Nephron (organoid): ENCODE data around the gene ZNF627.

Experiments used
- H3K27ac Mint-ChIP-seq, 3 experiments: 2 replicates each; pipeline ENCODE4 v1.8.0; 2020; ENCODE audit warnings: mixed read lengths in 3 of 3, mild to moderate bottlenecking in 2 of 3, moderate library complexity in 1 of 3
- H3K27me3 Mint-ChIP-seq: 2 replicates; pipeline ENCODE4 v1.8.0; 2021; ENCODE audit warnings: low read depth, mild to moderate bottlenecking, moderate library complexity, mixed read lengths
- H3K36me3 Mint-ChIP-seq: 2 replicates; pipeline ENCODE4 v1.8.0; 2020; ENCODE audit warnings: low read depth, mixed read lengths
- H3K4me1 Mint-ChIP-seq: 2 replicates; pipeline ENCODE4 v1.8.0; 2020; ENCODE audit warnings: mixed read lengths
- H3K4me3 Mint-ChIP-seq, 3 experiments: 2 replicates each; pipeline ENCODE4 v1.8.0; 2020; ENCODE audit warnings: mild to moderate bottlenecking in 3 of 3, mixed read lengths in 3 of 3, moderate library complexity in 2 of 3
- H3K9me3 Mint-ChIP-seq: 2 replicates; pipeline ENCODE4 v1.8.0; 2020; ENCODE audit warnings: mixed read lengths
- CTCF ChIP-seq, 3 experiments: fragments of 200-600 bp; sonication (generic); IDR thresholded peaks; one replicate each; pipeline ENCODE4 v1.5.0; 2021; ENCODE audit warnings: antibody characterized with exemption in 3 of 3; ENCODE audit not compliant: unreplicated experiment in 3 of 3

Gene ZNF627

GRCh38 chr19:11552666-11553372, 44.5 kb upstream of the ZNF627 start:
- TF ChIP-seq CTCF (IDR thresholded peaks at IDR 0.05; ENCODE audit: unreplicated experiment in 3 of 3), result no peak
- Mint-ChIP-seq H3K27ac (no peak overlapping the region), H3K4me3 (no peak overlapping the region), H3K27me3 (no peaks in the 10 kb centered on the region), H3K36me3 (peaks cover 15% of the 10 kb centered on the region), H3K4me1 (peaks cover 9% of the 10 kb centered on the region), H3K9me3 (no peaks in the 10 kb centered on the region)

DNA sequence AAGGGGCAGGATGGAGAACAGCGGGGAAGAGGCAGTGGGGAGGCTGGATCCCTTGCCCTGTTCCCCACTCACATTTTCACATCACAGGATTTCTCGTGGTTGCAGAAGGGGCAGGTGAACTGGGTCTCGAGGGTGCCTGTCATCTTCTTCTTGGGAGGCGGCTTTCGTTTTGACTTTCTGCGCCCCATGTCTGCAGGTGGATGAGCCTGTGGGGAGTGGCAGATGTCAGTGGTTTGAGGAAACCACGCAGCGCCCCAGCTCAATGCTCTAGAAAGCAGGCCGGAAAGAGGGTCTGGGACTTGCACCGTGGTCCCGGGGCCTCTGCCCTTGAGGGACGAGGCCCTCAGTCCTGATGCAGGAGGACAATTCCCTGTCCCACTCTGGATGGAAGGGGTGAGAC, 43.1 kb upstream of the ZNF627 start:
- Mint-ChIP-seq H3K36me3 (peaks cover 15% of the 10 kb centered on the region), H3K9me3 (no peaks in the 10 kb centered on the region), H3K27ac (no peak overlapping the region), H3K27me3 (no peaks in the 10 kb centered on the region), H3K4me3 (peak overlapping the region in 1 of 3 experiments; percentile 32), H3K4me1 (peaks cover 17% of the 10 kb centered on the region)
- TF ChIP-seq CTCF (IDR thresholded peaks at IDR 0.05; ENCODE audit: unreplicated experiment in 3 of 3), result no peak

DNA sequence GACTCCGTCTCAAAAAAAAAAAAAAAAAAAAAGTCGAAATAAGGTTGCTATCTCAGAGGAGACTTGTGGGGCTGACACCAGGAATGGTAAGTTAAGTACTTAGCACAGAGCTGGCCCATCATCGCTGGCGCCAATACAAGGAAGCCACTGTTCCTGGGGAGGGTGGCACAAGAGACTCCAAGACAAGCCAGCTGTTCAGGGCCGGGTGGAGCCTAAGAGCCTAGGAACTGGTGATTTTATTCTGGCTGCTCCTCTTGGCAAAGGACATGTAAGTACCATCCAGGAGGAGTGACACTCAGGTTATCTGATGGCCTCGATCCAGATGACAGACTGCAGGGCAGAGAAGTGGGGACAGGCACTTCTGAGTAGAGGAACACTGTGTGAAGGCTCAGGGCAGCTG, 42.0 kb upstream of the ZNF627 start:
- no peak for TF ChIP-seq CTCF (IDR thresholded peaks at IDR 0.05; ENCODE audit: unreplicated experiment in 3 of 3)
- H3K36me3 Mint-ChIP-seq, result peaks cover 15% of the 10 kb centered on the region
- H3K27ac Mint-ChIP-seq, result no peak overlapping the region
- peaks cover 21% of the 10 kb centered on the region for H3K4me1 Mint-ChIP-seq
- peak overlapping the region; percentile 41 to 80 (median 79) for H3K4me3 Mint-ChIP-seq
- H3K9me3 Mint-ChIP-seq, result no peaks in the 10 kb centered on the region
- H3K27me3 Mint-ChIP-seq, result no peaks in the 10 kb centered on the region

GRCh38 chr19:11556634-11557420, 40.5 kb upstream of the ZNF627 start:
- peak overlapping the region; percentile 92 to 98 (median 98) for H3K4me3 Mint-ChIP-seq
- no peak overlapping the region for H3K27ac Mint-ChIP-seq
- H3K27me3 Mint-ChIP-seq, result no peaks in the 10 kb centered on the region
- H3K36me3 Mint-ChIP-seq, result peaks cover 15% of the 10 kb centered on the region
- no peaks in the 10 kb centered on the region for H3K9me3 Mint-ChIP-seq
- no peak for TF ChIP-seq CTCF (IDR thresholded peaks at IDR 0.05; ENCODE audit: unreplicated experiment in 3 of 3)
- peaks cover 27% of the 10 kb centered on the region for H3K4me1 Mint-ChIP-seq

DNA sequence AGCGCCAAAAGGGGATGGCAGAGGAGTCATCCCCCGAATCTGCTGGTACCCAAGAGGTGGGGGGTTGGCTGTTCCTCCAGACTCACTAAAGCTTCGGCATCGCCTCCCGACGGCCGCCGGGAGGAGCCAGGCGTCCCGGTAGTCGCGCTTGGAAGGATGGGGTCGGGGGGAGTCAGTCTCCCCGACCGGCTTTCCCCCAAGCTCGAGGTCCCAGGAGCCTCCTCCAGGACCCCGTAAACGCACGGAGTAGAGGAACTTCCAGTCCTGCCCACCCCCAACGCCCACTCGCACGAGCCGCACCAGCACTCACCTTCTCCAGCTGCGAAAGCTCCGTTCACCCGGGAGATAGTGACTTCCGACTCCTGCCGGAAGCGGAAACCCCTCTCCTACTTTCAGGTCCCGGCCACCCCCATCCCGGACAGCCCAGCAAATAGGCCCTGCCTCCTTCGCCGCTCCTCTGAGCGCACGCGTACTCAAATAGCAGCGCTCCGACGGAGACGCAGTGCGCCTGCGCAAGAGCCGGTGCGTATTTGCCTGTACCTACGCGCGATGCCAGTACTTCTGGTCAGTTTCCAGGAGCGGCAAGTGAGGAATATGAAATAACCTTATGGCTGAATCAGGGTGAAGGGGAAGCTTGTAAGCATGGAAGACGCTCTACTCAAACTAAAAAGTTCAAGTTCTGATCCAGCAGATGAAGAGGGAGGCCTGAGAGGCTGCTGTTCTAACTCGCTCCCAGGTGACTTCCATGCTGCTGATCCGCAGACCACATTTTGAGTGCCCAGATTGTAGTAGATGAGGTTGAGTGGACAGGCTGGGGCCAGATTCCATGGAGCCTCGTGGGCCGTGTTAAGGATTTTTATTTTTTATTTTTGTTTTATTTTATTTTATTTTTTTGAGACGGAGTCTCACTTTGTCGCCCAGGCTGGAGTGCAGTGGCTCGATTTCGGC, 38.1 kb upstream of the ZNF627 start, which contains the start of gene ELOF1:
Gene ELOF1 (minus strand): TSS at position 350 of the 948 bp plus-strand sequence. CDS start 4,883 bp downstream, outside the sequence.
- Mint-ChIP-seq H3K27me3 (no peaks in the 10 kb centered on the region), H3K4me1 (peaks cover 27% of the 10 kb centered on the region), H3K4me3 (peak within 1 kb of the TSS; percentile 92 to 98 (median 98)), H3K36me3 (peaks cover 12% of the 10 kb centered on the region), H3K27ac (peak within 1 kb of the TSS; percentile 59 to 91 (median 89)), H3K9me3 (no peaks in the 10 kb centered on the region)
- peak in 1 of 3 experiments; percentile 14 for TF ChIP-seq CTCF (IDR thresholded peaks at IDR 0.05; ENCODE audit: unreplicated experiment in 3 of 3)
